Measurements from ENCODE around the gene TRMT2A.

- TF ChIP-seq POLR2A (IDR thresholded peaks at IDR 0.05; ENCODE audit: low read depth) (no peak), EP300 (IDR thresholded peaks at IDR 0.05) (no peak), CTCF (IDR thresholded peaks at IDR 0.05) (no peak)
Observed at GRCh38 chr22:20107471-20107901, 9.5 kb downstream of the TRMT2A start.

Measured in esophagus muscularis mucosa (tissue), 4 donors.